GM06990 (cell line): Measurements from ENCODE around the gene LRRC23.
A peak's percentile ranks its signal among the peaks of the same experiment; 100 is the strongest.

Source experiments
- DNase-seq: peaks from one replicate; pipeline ENCODE4 v3.0.0-alpha.2; 2011; ENCODE audit not compliant: insufficient read length; ENCODE audit errors: extremely low read depth
- H3K27me3 ChIP-seq: replicated peaks from 2 replicates; pipeline ENCODE4 v1.6.0; 2011; ENCODE audit warnings: low read length; ENCODE audit not compliant: control insufficient read depth, insufficient read depth
- H3K36me3 ChIP-seq: 2 replicates; pipeline ENCODE4 v1.5.1; 2011; ENCODE audit warnings: low read length; ENCODE audit not compliant: control insufficient read depth, insufficient read depth
- H3K4me3 ChIP-seq: replicated peaks from 2 replicates; pipeline ENCODE4 v1.5.1; 2011; ENCODE audit warnings: low read depth, mild to moderate bottlenecking, control low read depth, low read length
- TF ChIP-seq, protein P1 (sequence below): IDR thresholded peaks from 2 replicates; pipeline ENCODE4 v1.5.1; 2011; ENCODE audit warnings: low read length, control low read depth, mild to moderate bottlenecking, inconsistent platforms; ENCODE audit not compliant: insufficient read depth, poor library complexity, severe bottlenecking

Gene LRRC23

DNA sequence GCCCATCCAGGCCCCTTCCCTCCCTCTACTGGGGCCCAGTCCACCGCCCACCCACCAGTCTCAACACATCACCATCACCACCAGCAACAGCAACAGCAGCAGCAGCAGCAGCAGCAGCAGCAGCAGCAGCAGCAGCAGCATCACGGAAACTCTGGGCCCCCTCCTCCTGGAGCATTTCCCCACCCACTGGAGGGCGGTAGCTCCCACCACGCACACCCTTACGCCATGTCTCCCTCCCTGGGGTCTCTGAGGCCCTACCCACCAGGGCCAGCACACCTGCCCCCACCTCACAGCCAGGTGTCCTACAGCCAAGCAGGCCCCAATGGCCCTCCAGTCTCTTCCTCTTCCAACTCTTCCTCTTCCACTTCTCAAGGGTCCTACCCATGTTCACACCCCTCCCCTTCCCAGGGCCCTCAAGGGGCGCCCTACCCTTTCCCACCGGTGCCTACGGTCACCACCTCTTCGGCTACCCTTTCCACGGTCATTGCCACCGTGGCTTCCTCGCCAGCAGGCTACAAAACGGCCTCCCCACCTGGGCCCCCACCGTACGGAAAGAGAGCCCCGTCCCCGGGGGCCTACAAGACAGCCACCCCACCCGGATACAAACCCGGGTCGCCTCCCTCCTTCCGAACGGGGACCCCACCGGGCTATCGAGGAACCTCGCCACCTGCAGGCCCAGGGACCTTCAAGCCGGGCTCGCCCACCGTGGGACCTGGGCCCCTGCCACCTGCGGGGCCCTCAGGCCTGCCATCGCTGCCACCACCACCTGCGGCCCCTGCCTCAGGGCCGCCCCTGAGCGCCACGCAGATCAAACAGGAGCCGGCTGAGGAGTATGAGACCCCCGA, 32.2 kb downstream of the LRRC23 start:
- TF ChIP-seq, protein P1, sequence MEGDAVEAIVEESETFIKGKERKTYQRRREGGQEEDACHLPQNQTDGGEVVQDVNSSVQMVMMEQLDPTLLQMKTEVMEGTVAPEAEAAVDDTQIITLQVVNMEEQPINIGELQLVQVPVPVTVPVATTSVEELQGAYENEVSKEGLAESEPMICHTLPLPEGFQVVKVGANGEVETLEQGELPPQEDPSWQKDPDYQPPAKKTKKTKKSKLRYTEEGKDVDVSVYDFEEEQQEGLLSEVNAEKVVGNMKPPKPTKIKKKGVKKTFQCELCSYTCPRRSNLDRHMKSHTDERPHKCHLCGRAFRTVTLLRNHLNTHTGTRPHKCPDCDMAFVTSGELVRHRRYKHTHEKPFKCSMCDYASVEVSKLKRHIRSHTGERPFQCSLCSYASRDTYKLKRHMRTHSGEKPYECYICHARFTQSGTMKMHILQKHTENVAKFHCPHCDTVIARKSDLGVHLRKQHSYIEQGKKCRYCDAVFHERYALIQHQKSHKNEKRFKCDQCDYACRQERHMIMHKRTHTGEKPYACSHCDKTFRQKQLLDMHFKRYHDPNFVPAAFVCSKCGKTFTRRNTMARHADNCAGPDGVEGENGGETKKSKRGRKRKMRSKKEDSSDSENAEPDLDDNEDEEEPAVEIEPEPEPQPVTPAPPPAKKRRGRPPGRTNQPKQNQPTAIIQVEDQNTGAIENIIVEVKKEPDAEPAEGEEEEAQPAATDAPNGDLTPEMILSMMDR = peak; percentile 27
- Histone ChIP-seq H3K27me3 (no peaks in the 10 kb centered on the region), H3K4me3 (peak overlapping the region; percentile 90), H3K36me3 (peaks cover 14% of the 10 kb centered on the region)
- peak; percentile 72 for DNase-seq

DNA sequence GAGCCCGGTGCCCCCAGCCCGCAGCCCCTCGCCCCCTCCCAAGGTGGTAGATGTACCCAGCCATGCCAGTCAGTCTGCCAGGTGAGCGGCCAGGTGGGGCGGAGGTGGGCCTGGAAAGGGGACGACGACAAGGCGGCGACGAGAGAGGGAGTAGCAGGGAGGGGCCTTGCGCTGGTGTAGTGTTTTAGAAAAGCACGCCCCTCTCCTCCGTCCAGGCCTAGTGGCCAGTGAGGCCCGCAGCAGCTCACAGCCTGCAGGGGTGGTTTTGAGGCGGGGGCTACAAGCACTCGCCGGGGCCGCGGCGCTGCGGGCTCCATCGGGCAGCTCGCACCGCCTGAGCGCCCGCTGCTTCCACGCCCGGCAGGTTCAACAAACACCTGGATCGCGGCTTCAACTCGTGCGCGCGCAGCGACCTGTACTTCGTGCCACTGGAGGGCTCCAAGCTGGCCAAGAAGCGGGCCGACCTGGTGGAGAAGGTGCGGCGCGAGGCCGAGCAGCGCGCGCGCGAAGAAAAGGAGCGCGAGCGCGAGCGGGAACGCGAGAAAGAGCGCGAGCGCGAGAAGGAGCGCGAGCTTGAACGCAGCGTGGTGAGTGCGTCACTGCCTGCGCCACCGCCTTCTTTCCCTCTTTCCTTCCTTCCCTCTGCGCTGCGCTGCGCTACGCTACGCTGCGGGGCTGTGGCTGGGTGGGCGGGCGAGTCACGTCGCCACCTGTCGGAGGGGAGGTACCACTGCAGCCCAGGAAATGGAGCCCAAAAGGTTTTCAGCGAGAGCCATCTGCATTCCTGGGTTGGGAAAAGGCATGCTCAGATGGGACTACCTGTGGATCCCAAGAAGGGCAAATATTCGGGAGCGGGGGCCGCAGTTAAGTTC, 33.1 kb downstream of the LRRC23 start:
- Histone ChIP-seq H3K27me3 (no peaks in the 10 kb centered on the region), H3K36me3 (peaks cover 14% of the 10 kb centered on the region), H3K4me3 (peak overlapping the region; percentile 90)
- TF ChIP-seq, protein P1 = peak; percentile 97
- DNase-seq = peak; percentile 96

DNA sequence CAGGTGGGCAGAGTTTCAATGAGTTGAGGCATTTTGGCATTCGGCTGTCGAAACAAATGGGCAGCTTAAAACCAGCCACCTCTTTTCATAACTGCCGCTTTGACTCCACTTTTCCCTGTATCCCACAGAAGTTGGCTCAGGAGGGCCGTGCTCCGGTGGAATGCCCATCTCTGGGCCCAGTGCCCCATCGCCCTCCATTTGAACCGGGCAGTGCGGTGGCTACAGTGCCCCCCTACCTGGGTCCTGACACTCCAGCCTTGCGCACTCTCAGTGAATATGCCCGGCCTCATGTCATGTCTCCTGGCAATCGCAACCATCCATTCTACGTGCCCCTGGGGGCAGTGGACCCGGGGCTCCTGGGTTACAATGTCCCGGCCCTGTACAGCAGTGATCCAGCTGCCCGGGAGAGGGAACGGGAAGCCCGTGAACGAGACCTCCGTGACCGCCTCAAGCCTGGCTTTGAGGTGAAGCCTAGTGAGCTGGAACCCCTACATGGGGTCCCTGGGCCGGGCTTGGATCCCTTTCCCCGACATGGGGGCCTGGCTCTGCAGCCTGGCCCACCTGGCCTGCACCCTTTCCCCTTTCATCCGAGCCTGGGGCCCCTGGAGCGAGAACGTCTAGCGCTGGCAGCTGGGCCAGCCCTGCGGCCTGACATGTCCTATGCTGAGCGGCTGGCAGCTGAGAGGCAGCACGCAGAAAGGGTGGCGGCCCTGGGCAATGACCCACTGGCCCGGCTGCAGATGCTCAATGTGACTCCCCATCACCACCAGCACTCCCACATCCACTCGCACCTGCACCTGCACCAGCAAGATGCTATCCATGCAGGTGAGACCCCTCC, 34.0 kb downstream of the LRRC23 start:
- DNase-seq = no peak
- peaks cover 14% of the 10 kb centered on the region for H3K36me3 ChIP-seq
- TF ChIP-seq, protein P1 = no peak
- no peaks in the 10 kb centered on the region for H3K27me3 ChIP-seq
- peak overlapping the region; percentile 90 for H3K4me3 ChIP-seq

DNA sequence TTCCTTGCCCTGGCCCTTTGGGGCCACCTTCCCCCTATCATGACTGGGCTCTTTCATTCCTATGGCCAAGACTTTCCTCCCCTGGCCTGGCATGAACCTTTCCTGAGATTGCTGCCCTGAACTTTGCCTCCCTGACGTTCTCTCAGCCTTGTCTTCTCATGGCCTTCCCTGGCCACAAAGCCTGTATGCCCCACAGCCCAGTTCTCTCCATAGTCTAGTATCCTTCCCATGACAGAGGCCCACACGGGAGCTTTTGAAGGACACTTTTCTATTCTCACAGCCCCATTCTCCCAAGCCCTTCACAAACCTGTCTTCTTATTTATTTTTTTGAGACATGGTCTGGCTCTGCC, 34.5 kb downstream of the LRRC23 start:
- Histone ChIP-seq H3K4me3 (no peak overlapping the region), H3K36me3 (peaks cover 12% of the 10 kb centered on the region), H3K27me3 (no peaks in the 10 kb centered on the region)
- DNase-seq = no peak
- TF ChIP-seq, protein P1 = no peak

DNA sequence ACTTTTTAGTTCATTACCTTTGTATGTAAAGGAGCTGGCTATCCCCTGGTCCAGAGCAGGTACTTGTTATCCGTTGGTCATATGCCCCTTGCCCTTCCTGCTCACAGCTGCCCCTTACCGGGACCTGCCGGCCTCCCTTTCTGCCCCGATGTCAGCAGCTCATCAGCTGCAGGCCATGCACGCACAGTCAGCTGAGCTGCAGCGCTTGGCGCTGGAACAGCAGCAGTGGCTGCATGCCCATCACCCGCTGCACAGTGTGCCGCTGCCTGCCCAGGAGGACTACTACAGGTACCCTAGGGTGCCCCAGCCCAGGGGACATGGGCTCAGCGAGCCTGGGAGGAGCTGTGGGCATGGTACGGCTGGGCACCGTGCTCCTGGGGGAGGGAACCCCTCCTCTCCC, 36.6 kb downstream of the LRRC23 start:
- no peaks in the 10 kb centered on the region for H3K27me3 ChIP-seq
- TF ChIP-seq, protein P1 = no peak
- no peak overlapping the region for H3K4me3 ChIP-seq
- H3K36me3 ChIP-seq = no peaks in the 10 kb centered on the region; the same call in 1 of the 2 replicates
- DNase-seq = no peak
